Measurements from ENCODE around the gene SH3GLB2.
A peak's percentile ranks its signal among the peaks of the same experiment; 100 is the strongest.

The SH3GLB2 gene

GRCh38 chr9:129028192-129028966, at the start of gene SH3GLB2:
SH3GLB2 (minus strand) TSS chr9:129028331; CDS start chr9:129028154, 177 bp downstream.
- DNase-seq (ENCODE audit: low read depth) = peak; percentile 89

- DNase-seq (ENCODE audit: low read depth) = no peak
Measured at GRCh38 chr9:129077236-129077635, 49.1 kb upstream of the SH3GLB2 start.

GRCh38 chr9:129076640-129077037, 48.5 kb upstream of the SH3GLB2 start:
- DNase-seq (ENCODE audit: low read depth) = no peak

DNA sequence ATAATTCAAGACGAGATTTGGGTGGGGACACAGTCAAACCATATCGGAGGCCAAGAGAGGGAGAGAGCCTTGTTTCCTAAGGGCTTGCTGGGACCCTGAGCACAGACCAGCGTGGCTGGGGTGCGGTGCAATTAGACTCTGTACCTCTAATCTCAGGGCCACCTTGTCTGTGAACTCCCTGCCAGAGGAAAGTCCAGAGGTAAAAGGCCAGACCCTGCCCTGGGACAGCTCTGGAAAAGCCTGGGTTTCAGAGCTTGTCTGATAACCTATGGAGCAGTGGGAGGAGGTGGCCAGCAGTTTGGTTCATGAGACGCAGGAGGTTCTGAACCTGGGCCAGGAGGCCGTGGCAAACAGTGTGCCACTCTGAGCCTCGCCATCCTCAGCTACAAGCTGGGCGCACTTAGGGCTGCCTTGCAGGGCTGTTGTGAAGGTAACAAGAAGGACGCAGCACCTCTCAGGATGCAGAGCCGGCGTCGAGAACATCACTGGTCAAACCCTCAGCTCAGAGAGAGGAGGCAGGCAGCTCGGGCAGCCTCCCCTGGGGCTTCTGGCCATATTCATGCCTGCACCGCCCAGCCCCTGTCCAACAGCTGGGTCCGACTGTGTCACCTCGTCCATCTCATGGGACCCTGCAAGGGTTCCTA, 48.0 kb upstream of the SH3GLB2 start:
- no peak for DNase-seq (ENCODE audit: low read depth)

- DNase-seq (ENCODE audit: low read depth) = no peak
Measured at GRCh38 chr9:129074106-129074505, 46.0 kb upstream of the SH3GLB2 start.

DNA sequence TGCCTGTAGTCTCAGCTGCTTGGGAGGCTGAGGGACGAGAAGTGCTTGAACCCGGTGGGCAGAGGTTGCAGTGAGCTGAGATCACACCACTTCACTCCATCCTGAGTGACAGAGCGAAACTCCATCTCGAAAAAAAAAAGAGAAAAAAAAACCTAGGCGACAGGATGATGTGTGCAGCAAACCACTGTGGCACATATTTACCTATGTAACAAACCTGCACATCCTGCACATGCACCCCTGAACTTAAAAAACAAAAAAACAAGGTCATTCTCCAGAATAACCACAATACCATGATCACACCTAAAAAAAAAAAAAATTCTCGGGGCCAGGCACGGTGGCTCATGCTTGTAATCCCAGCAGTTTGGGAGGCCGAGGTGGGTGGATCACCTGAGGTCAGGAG, 45.3 kb upstream of the SH3GLB2 start:
- no peak for DNase-seq (ENCODE audit: low read depth)

- no peak for DNase-seq (ENCODE audit: low read depth)
Measured at GRCh38 chr9:129072171-129072570, 44.0 kb upstream of the SH3GLB2 start.

DNA sequence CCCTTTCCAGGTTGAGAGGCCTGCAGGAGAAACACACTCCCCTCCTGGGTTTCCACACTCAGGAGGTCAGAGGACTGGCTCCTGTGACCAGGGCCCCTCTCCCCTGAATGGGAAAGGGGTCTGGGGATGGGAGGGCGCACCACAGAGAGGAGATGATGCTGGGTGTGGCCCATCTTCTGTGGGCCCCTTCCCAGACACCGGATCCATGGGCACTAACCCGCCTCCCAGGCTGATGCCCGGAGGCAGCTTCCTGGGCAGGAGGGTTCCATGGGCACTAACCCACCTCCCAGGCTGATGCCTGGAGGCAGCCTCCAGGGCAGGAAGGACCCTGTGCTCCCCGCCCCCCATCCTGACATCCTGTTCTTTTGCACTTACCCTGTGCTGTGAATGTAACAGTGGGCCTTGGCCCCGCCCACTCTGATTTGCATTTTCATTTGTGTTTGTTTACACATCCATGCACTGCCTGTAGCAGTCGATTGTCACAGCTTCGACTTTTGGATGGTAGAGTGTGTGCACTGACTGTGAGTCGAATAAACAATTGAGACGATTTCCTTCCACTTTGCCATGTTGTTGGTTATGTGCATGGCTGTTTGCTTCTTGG, 43.5 kb upstream of the SH3GLB2 start:
- peak; percentile 52 for DNase-seq (ENCODE audit: low read depth)

- DNase-seq (ENCODE audit: low read depth) = peak; percentile 24
Measured at GRCh38 chr9:129070696-129071525, 42.8 kb upstream of the SH3GLB2 start.

DNA sequence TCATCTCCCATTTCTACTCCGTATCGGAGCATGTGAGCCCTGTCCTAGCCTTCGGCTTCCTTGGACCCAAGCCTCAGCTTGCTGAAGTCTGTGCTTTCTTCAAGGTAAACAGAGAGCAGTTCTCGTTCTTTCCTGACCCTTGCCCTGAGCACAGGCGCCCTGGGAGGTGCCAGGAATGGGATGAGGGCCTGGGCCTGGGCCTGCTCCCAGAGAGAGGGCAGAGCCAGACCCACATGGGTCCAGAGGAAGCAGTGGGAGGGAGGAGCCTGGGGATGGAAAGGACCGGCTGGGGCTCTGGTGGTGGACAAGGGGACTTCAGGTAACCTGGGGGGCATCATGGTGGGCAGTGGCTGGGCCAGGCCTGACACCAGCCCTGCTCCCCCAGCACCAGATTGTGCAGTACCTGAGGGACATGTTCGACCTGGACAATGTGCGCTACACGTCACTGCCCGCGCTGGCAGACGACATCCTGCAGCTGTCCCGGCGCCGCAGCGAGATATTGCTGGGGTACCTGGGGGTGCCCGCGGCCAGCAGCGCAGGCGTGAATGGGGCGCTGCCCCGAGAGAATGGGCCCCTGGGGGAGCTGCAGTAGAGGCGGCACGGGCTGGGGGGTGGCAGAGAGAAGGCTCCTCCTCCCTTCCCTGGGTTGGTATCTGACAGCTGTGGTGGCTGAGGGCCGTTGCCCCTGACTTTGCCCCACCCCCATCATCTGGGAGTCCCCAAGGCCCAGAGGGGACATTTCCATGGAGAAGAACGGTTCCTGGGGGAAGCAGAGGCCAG, 41.9 kb upstream of the SH3GLB2 start:
- DNase-seq (ENCODE audit: low read depth) = peak; percentile 38

DNA sequence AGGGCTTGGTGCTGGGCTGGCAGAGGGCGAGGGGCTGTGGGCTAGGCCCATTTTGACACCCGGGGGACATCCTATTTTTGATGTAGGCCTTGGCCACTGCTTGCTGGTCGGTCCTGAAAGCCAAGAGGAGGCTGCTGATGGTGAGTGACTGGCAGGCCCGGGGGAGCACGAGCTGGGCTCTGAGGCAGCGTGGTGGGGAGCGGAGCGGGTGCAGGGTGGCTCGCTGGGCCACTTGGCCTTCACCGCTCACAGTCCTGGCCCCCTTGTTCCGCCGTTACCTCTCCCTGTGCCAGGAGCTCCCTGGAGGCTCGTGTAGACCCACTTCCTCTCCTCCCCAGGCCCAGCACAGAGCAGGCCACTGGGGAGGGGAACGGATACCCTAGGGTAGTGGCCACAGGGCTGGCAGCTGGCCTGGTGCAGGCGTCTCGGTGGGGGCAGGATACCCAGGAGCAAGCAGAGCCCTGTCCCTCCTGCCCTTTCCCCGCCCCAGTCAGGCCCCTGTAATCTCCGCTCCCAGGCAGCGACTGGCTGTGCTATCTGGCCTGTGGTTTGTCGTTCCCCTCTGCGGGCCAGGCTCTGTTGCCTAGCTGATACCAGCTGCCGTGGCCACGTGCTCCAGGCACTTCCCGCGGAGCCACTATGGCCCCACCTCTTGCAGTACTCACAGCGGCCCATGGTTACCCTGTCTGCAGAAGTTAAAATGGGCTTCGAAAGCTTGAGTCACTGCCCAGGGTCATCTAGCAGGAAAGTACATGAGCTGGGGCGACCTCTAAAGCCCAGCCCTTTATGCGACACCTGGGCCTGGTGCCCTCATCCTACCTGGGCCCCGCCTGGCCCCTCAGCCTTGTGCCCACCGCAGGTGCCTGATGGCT, 41.1 kb upstream of the SH3GLB2 start:
- DNase-seq (ENCODE audit: low read depth) = peak; percentile 98

- DNase-seq (ENCODE audit: low read depth) = no peak
Measured at GRCh38 chr9:129068110-129068509, 40.0 kb upstream of the SH3GLB2 start.

DNA sequence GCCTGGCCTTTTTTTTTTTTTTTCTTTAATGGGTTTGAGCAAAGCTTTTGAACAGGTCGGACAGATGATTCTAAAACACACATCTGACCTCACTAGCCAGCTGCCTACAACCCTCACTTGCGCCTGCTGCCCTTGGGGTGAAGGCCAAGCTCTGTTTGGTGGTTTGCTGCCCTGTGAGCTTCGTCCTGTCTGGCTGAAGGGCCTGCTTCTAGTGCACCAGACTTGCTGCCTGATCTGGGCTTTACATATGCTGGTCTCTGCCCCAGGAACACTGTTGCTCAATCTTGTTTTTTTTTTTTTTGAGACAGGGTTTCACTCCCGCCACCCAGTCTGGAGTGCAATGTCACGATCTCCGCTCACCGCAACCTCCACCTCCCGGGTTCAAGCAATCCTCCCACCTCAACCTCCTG, 36.4 kb upstream of the SH3GLB2 start:
- DNase-seq (ENCODE audit: low read depth) = no peak

GRCh38 chr9:129063061-129063460, 34.9 kb upstream of the SH3GLB2 start:
- no peak for DNase-seq (ENCODE audit: low read depth)

GRCh38 chr9:129060991-129061390, 32.9 kb upstream of the SH3GLB2 start:
- no peak for DNase-seq (ENCODE audit: low read depth)

GRCh38 chr9:129059796-129060785, 32.0 kb upstream of the SH3GLB2 start:
- DNase-seq (ENCODE audit: low read depth) = no peak

DNA sequence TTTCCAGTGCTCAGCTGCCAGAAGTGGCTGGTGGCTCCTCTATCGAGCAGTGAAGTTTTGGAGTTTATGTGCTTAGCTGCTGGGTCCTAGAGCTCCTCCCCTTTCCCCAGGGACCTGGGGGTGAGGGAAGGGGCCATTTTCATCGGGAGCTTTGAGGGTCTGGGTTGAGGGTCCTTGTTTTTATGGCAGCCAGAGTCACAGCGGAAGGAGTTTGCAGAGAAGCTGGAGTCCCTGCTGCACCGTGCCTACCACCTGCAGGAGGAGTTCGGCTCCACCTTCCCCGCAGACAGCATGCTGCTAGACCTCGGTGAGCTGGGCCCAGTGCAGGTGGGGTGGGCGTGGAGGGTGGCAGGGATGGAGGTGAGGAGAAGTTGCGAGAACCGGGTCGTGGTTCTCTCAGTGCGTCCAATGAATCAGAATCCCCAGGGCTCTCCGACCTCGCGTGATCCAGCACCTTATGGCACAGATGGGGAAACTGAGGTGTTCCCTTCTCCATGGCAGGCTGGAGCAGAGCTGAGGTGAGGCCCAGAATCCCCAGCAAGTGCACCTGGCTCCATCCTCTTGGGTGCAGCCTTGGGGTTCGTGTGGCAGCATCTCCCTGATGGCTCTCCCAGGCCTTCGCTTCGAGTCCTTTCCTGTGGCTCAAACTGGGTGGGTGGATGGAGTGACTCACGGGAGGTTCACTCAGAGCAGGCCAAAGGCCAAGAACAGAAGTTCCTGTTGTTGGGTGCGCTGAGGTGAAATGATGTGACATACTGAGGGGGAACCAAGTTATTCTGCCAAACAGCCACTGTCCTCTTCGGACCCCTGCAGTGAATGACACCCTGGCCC, 31.0 kb upstream of the SH3GLB2 start:
- no peak for DNase-seq (ENCODE audit: low read depth)

DNA sequence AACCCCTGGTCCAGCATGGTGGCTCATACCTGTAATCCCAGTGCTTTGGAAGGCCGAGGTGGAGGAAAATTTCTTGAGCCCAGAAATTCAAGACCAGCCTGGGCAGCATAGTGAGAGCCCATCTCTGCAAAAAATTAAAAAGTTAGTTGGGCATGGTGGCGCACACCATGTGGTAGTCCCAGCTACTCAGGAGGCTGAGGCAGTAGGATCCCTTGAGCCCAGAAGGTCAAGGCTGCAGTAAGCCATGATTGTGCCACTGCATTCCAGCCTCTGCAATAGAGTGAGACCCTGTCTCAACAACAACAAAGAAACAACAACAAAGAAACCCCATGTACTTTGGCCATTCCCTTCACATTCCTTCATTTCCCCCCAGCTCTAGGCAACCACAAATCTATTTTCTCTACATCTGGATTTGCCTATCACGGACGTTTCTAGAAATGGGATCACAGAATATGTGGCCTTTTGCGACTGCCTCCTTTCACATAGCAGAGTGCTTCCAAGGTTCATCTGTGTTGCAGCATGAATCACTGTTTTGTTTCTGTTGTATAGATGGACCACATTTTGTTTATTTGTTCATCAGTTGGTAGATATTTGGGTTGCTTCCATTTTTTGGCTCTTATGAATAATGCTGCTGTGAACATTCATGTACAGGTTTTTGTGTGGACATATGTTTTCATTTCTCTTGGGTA, 26.2 kb upstream of the SH3GLB2 start:
- DNase-seq (ENCODE audit: low read depth) = no peak

Data from CMK (cell line).